Upper lobe of left lung (tissue), 6 donors: ENCODE data around the gene GNL3L. TPM values are rescaled to one million over a fixed set of nuclear protein-coding genes. Genes with fewer than 3 reads are reported as not detected.

ENCODE experiments used
- ATAC-seq, 2 donors: fragments of 200-7000 bp; cut with Tn5 transposase; one replicate each; pipeline ENCODE4 v1.9.1; 2022; ENCODE audit warnings: mild to moderate bottlenecking in 2 of 2, moderate library complexity in 2 of 2; ENCODE audit not compliant: low FRiP score in 2 of 2
- DNase-seq, 2 donors: peaks; one replicate each; pipeline ENCODE4 v3.0.0-alpha.2; 2019 to 2020
- H3K27ac ChIP-seq, 4 donors: fragments of 200-600 bp; sonication (generic); one replicate each; pipeline ENCODE4 v1.5.1; 2016 to 2019
- H3K27me3 ChIP-seq, 4 donors: fragments of 200-600 bp; sonication (generic); one replicate each; pipeline ENCODE4 v1.5.1; 2017 to 2019
- H3K36me3 ChIP-seq, 4 donors: fragments of 200-600 bp; sonication (generic); one replicate each; pipeline ENCODE4 v1.5.1; 2016 to 2019
- H3K4me1 ChIP-seq, 4 donors: fragments of 200-600 bp; sonication (generic); one replicate each; pipeline ENCODE4 v1.5.1; 2018 to 2019
- H3K4me3 ChIP-seq, 4 donors: fragments of 200-600 bp; sonication (generic); one replicate each; pipeline ENCODE4 v1.5.1; 2017 to 2019; ENCODE audit warnings: mild to moderate bottlenecking in 2 of 4, moderate library complexity in 1 of 4
- H3K9me3 ChIP-seq, 4 donors: fragments of 200-600 bp; sonication (generic); one replicate each; pipeline ENCODE4 v1.5.1; 2018 to 2019
- EP300 ChIP-seq, 4 donors: sonication (generic); formaldehyde crosslinking; IDR thresholded peaks; one replicate each; pipeline ENCODE4 v1.5.1; 2017; ENCODE audit warnings: antibody characterized with exemption in 4 of 4, control low read depth in 2 of 4
- POLR2A ChIP-seq, 4 donors: fragments of 450-650 bp; IDR thresholded peaks; one replicate each; pipeline ENCODE4 v1.5.1; 2016 to 2017; ENCODE audit warnings: antibody characterized with exemption in 4 of 4, mild to moderate bottlenecking in 2 of 4
- POLR2AphosphoS5 ChIP-seq, 2 donors: sonication (generic); formaldehyde crosslinking; IDR thresholded peaks; one replicate each; pipeline ENCODE4 v1.5.1; 2017; ENCODE audit warnings: antibody characterized with exemption in 2 of 2
- WGBS, 2 donors: methylation state at CpG; one replicate each; pipeline ENCODE4 v1.1.5; 2017 to 2018; 5-methylcytosine and 5-hydroxymethylcytosine counted together
- total RNA-seq, 6 donors: library from RNA; depleted of rRNA in 4 of 6; stranded (reverse); fragments of >200 nt in 4 of 6; gene quantifications; one replicate each; pipeline versions ENCODE4 v1.1.0 to v1.2.1, GENCODE V29; 2016 to 2021
- TF ChIP-seq, protein P1 (sequence below), 6 experiments: fragments of 450-650 bp in 4 of 6; fragments of 200-600 bp in 2 of 6; sonication (generic) in 2 of 6; IDR thresholded peaks; one replicate each; pipeline ENCODE4 v1.5.1; 2016 to 2019; ENCODE audit warnings: antibody characterized with exemption in 6 of 6
- donor health status: DM: no; HTN: no; CAD: no; lungs with moderate emphysema.
- donor health status: DM: no; HTN: yes; CAD: no; lungs with severe emphysema.

GNL3L gene
- total RNA-seq, 6 donors from 2014 or later, result 24.6 to 37.7 (median 29.3) TPM

DNA sequence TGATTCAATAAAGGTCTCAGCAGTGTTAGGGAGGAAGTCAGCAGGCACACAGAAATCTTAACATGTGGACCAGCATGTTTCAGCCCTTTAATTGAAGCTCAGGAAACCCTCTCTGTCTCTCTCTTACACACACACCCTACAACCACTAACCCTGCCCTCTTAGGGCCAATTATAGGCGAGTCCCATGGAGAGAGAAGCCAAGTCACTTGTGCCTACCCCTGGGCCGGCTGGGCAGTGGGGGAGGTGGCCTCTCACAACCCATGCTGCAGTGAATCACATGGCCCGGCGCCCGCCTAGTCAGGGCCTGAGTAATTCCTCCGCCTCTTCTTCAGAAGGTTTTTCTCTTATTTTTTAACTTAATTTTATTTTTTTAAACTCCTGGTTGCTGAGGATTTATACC, 37.7 kb upstream of the GNL3L start:
- H3K27me3 ChIP-seq, result peaks cover 0 to 11% (median 0%) of the 10 kb centered on the region in 4 donors
- 59 to 63% methylated on average over 6 of the region's 6 CpGs for WGBS, 2 donors
- no peak overlapping the region for H3K27ac ChIP-seq
- no peak for DNase-seq
- no peak overlapping the region for H3K4me3 ChIP-seq
- ATAC-seq, result peak in 1 of 2 donors; percentile 55
- H3K36me3 ChIP-seq, result no peaks in the 10 kb centered on the region
- H3K9me3 ChIP-seq, result no peaks in the 10 kb centered on the region
- peaks cover 0 to 5% (median 0%) of the 10 kb centered on the region in 4 donors for H3K4me1 ChIP-seq
- TF ChIP-seq EP300 (IDR thresholded peaks at IDR 0.05) (no peak), POLR2A (IDR thresholded peaks at IDR 0.05) (no peak)
- TF ChIP-seq, protein P1, sequence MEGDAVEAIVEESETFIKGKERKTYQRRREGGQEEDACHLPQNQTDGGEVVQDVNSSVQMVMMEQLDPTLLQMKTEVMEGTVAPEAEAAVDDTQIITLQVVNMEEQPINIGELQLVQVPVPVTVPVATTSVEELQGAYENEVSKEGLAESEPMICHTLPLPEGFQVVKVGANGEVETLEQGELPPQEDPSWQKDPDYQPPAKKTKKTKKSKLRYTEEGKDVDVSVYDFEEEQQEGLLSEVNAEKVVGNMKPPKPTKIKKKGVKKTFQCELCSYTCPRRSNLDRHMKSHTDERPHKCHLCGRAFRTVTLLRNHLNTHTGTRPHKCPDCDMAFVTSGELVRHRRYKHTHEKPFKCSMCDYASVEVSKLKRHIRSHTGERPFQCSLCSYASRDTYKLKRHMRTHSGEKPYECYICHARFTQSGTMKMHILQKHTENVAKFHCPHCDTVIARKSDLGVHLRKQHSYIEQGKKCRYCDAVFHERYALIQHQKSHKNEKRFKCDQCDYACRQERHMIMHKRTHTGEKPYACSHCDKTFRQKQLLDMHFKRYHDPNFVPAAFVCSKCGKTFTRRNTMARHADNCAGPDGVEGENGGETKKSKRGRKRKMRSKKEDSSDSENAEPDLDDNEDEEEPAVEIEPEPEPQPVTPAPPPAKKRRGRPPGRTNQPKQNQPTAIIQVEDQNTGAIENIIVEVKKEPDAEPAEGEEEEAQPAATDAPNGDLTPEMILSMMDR (IDR thresholded peaks at IDR 0.05), result no peak

DNA sequence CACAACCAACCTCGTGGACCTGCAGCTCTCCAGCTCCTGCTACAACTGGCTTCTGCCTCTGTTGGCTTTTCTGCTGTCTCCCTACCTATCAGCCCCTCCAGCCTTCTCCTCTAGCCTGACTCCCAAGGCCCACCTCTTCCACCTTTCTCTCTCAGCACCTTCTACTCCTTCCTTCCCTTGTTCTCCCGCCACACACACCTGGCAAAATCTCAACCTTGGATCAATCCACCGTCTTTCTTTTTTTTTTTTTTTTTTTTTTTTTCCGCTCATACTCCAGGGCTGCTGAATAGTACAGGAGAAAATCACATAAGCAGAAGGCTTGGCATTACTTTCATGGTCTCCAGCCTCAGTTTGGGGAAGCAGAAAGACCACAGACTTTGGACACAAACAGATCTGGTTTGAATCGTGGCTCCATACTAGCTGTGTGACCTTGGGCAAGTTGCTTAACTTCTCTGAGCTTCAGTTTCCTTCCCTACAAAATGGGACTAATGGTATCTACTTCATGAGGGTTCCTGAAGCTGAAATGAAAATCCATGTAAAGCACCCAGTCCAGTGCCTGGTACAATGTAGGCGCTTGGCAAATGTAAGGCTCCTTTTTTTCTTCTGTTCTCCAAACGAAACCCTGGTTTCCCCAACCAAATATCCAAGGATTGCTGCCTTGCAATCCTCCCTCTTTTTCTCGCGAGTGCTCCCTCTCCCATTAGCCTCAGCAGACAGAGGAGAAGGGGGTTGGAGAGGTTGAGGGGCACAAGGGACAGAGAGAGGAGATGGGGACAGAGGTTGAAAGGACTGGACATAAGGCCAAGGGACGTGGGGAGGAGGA, 35.6 kb upstream of the GNL3L start:
- TF ChIP-seq EP300 (IDR thresholded peaks at IDR 0.05) (no peak), POLR2AphosphoS5 (IDR thresholded peaks at IDR 0.05) (no peak), POLR2A (IDR thresholded peaks at IDR 0.05) (no peak)
- TF ChIP-seq, protein P1 (IDR thresholded peaks at IDR 0.05), result no peak
- H3K4me3 ChIP-seq, result peak overlapping the region in 3 of 4 donors; percentile 58 to 67 (median 65)
- H3K27ac ChIP-seq, result peak overlapping the region in 3 of 4 donors; percentile 27 to 83 (median 35)

DNA sequence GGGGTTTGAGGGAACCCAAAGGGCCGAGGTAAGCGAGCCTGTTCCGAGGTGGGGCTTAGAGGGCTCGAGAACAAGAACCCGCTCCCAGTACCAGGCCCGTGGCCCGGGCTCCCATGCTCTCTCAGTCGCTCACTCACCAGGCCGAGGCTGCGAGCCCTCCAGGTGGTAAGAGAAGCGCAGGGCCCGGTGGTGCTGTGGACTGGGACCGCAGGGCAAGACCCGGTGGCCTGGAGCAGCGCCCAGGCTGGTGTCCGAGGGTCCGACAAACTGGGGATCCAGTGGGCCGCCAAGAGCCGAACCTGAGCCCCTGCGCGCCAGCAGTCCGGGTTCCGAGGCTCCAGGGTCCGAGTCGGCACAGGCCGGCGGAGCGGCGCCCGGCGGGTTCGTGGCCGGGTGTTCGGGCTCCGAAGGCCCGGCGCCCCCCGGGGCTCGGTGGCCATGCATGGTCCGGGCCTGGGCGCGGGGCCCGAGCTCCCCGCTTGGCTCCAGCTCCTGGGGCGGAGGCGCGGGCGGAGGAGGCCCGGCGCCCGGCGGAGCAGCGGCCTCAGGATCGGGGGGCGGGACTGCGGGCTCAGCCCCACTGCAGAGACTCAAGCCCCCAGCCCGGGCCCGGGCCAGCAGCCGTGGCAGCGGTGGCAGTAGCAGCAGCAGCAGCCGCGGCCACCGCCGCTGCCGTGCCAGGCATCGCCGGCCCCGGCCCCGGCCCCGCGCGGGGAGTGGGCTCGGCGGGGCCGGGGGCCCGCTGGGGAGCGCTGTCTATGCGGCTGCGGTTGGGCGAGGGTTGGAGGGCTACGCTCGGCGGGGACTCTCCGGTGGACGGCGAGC, 34.8 kb upstream of the GNL3L start:
- 17 to 42% methylated on average over 4 to 31 of the region's 86 CpGs for WGBS, 2 donors

More for the DNA sequence above, 35.6 kb upstream of the GNL3L start:
- WGBS, 2 donors, result 48 to 58% methylated on average over 9 to 10 of the region's 10 CpGs
- Histone ChIP-seq H3K27me3 (peaks cover 0 to 11% (median 0%) of the 10 kb centered on the region in 4 donors), H3K36me3 (no peaks in the 10 kb centered on the region), H3K4me1 (peaks cover 0 to 5% (median 0%) of the 10 kb centered on the region in 4 donors), H3K9me3 (no peaks in the 10 kb centered on the region)
- no peak for ATAC-seq
- DNase-seq, result no peak

DNA sequence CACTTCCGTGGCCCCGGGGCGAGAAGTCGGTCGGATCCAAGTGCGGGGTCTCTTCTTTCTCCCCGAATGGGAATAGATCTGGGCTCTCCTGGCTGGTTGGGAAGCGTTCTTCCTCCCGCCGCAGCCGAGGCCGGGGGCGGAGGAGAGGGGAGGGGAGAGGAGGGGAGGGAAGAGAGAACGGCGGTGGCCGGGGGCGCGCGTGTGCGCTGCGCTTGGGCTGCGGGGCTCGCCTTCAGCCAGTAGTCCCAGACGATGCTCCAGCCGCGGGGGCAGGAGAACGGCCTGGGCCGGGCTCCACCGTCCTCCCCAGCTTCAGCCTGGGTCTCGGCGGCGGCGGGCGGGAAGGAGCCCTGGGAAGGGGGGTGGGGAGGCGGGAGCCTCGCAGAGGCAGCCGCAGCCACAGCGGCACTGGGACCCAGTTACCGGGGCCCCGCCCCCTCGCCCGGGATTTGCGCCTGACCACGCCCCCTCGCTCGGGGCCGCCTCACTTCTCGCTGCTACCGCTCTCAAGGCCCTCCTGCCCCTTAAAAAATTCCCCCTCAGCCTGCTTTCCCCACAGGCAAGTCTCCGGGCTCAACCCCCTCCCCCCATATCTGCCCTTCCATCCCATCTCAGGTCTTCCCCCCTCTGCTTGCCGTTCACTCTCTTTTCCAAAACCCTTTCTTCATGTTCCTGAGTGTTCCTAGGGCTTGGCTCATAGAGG, 34.1 kb upstream of the GNL3L start, which contains the start of gene FGD1:
FGD1 (minus strand) TSS at position 421 of the 703 bp plus-strand sequence. CDS start 802 bp downstream, outside the sequence.
- peak within 1 kb of the TSS; percentile 35 to 83 (median 54) for H3K27ac ChIP-seq
- H3K27me3 ChIP-seq, result peaks cover 0 to 11% (median 0%) of the 10 kb centered on the region in 4 donors
- DNase-seq (peak; percentile 55 to 92), ATAC-seq (peak; percentile 60 to 95)
- 5 to 41% methylated on average over 2 to 48 of the region's 51 CpGs for WGBS, 2 donors
- peak within 1 kb of the TSS; percentile 55 to 67 (median 62) for H3K4me3 ChIP-seq
- H3K36me3 ChIP-seq, result no peaks in the 10 kb centered on the region
- peaks cover 0 to 5% (median 0%) of the 10 kb centered on the region in 4 donors for H3K4me1 ChIP-seq
- H3K9me3 ChIP-seq, result no peaks in the 10 kb centered on the region
- TF ChIP-seq POLR2AphosphoS5 (IDR thresholded peaks at IDR 0.05) (no peak), EP300 (IDR thresholded peaks at IDR 0.05) (no peak), POLR2A (IDR thresholded peaks at IDR 0.05) (no peak)
- TF ChIP-seq, protein P1 (IDR thresholded peaks at IDR 0.05), result no peak

More for the DNA sequence above, 34.8 kb upstream of the GNL3L start:
- DNase-seq (peak in 1 of 2 donors; percentile 73), ATAC-seq (peak in 1 of 2 donors; percentile 53)
- Histone ChIP-seq H3K27me3 (peaks cover 0 to 11% (median 0%) of the 10 kb centered on the region in 4 donors), H3K4me3 (peak overlapping the region; percentile 55 to 67 (median 62)), H3K4me1 (peaks cover 0 to 5% (median 0%) of the 10 kb centered on the region in 4 donors), H3K9me3 (no peaks in the 10 kb centered on the region), H3K27ac (peak overlapping the region; percentile 35 to 83 (median 54)), H3K36me3 (no peaks in the 10 kb centered on the region)
- TF ChIP-seq POLR2AphosphoS5 (IDR thresholded peaks at IDR 0.05) (no peak), POLR2A (IDR thresholded peaks at IDR 0.05) (no peak), EP300 (IDR thresholded peaks at IDR 0.05) (no peak)
- TF ChIP-seq, protein P1 (IDR thresholded peaks at IDR 0.05), result no peak
